Endothelial cell of umbilical vein (primary cell): ENCODE data around the gene CROCC2. TPM values are rescaled to one million over a fixed set of nuclear protein-coding genes. Genes with fewer than 3 reads are reported as not detected.

Source experiments
- BruUV-seq: library from RNA; stranded (reverse); fragments of 400-500 nt; replicated peaks from 2 replicates; lab custom pipeline; 2021; lab: Mats Ljungman, UMichigan
- CTCF ChIA-PET: fragments of 300-600, 350-600 bp; sonication (Branson Sonifier 250); formaldehyde crosslinking; loops from one replicate; lab custom pipeline; 2021; ENCODE audit warnings: antibody characterized with exemption, inconsistent platforms; lab: Charles Lee
- POLR2A ChIA-PET: fragments of 300-600, 350-600 bp; sonication (Branson Sonifier 250); formaldehyde crosslinking; loops from one replicate; lab custom pipeline; 2021; ENCODE audit warnings: antibody characterized with exemption, inconsistent platforms; lab: Charles Lee
- DNase-seq: peaks from one replicate; pipeline ENCODE4 v3.0.0-alpha.2; 2011; ENCODE audit warnings: low read depth, low spot score
- FAIRE-seq: peaks from 2 replicates; lab custom pipeline; 2011; peaks lifted over from hg19 to GRCh38; lab: Jason Lieb, UNC
- H2AFZ ChIP-seq: 2 replicates; pipeline ENCODE4 v1.6.0; 2012; ENCODE audit warnings: low read depth, low read length, control low read depth, inconsistent platforms
- H3K27ac ChIP-seq: 2 replicates; pipeline ENCODE4 v1.5.1; 2011; ENCODE audit warnings: low read depth, mild to moderate bottlenecking, control low read depth, low read length, moderate library complexity; ENCODE audit not compliant: insufficient read depth
- H3K27me3 ChIP-seq, 2 experiments: 2 replicates each; pipeline versions ENCODE4 v1.6.0 to v1.6.1; 2011; ENCODE audit warnings: low read length in 2 of 2, mixed read lengths in 1 of 2; ENCODE audit not compliant: control insufficient read depth in 2 of 2, insufficient read depth in 2 of 2
- H3K36me3 ChIP-seq, 2 experiments: 2 replicates in 1 of 2; 3 replicates in 1 of 2; pipeline ENCODE4 v1.5.1; 2011; ENCODE audit warnings: low read length in 2 of 2, mild to moderate bottlenecking in 1 of 2, moderate library complexity in 1 of 2; ENCODE audit not compliant: control insufficient read depth in 2 of 2, insufficient read depth in 2 of 2; ENCODE audit errors: extremely low read depth in 1 of 2
- H3K4me1 ChIP-seq: 3 replicates; pipeline ENCODE4 v1.5.1; 2011; ENCODE audit warnings: mild to moderate bottlenecking, low read length; ENCODE audit not compliant: control insufficient read depth, insufficient read depth; ENCODE audit errors: extremely low read depth
- H3K4me2 ChIP-seq: 2 replicates; pipeline ENCODE4 v1.6.1; 2011; ENCODE audit warnings: low read length, control low read depth, mixed read lengths; ENCODE audit not compliant: insufficient read depth
- H3K4me3 ChIP-seq, 3 experiments: fragments of 200-600 bp in 1 of 3; sonication (generic), shearing (Covaris generic) in 1 of 3; replicated peaks in 1 of 3; 2 replicates each; pipeline ENCODE4 v1.5.1; 2011 to 2016; ENCODE audit warnings: control low read depth in 3 of 3, low read length in 3 of 3, mild to moderate bottlenecking in 2 of 3, inconsistent platforms in 1 of 3, low read depth in 1 of 3, moderate library complexity in 1 of 3; ENCODE audit not compliant: insufficient read depth in 1 of 3
- H3K79me2 ChIP-seq: 2 replicates; pipeline ENCODE4 v1.6.0; 2012; ENCODE audit warnings: low read length, inconsistent platforms; ENCODE audit not compliant: control insufficient read depth, insufficient read depth
- H3K9ac ChIP-seq: replicated peaks from 2 replicates; pipeline ENCODE3; 2011; ENCODE audit warnings: low read length, control low read depth; ENCODE audit not compliant: insufficient read depth; ENCODE audit errors: extremely low read depth
- H3K9me1 ChIP-seq: replicated peaks from 3 replicates; pipeline ENCODE4 v1.6.0; 2011; ENCODE audit warnings: mild to moderate bottlenecking, low read length; ENCODE audit not compliant: control insufficient read depth, insufficient read depth; ENCODE audit errors: extremely low read depth
- H3K9me3 ChIP-seq: replicated peaks from 2 replicates; pipeline ENCODE4 v1.5.1; 2012; ENCODE audit warnings: low read length, inconsistent platforms; ENCODE audit not compliant: control insufficient read depth, insufficient read depth
- H4K20me1 ChIP-seq: replicated peaks from 2 replicates; pipeline ENCODE3; 2011; ENCODE audit warnings: mild to moderate bottlenecking, low read length; ENCODE audit not compliant: control insufficient read depth, insufficient read depth; ENCODE audit errors: extremely low read depth
- CTCF ChIP-seq, 2 donors: IDR thresholded peaks; 1 replicate in 1 of 2; 2 replicates in 1 of 2; pipeline ENCODE4 v1.5.1; 2011; ENCODE audit warnings: low read length in 2 of 2, mild to moderate bottlenecking in 2 of 2, moderate library complexity in 2 of 2, control low read depth in 1 of 2, inconsistent platforms in 1 of 2, low read depth in 1 of 2; ENCODE audit not compliant: insufficient read depth in 1 of 2; ENCODE audit errors: extremely low read depth in 1 of 2
- EZH2 ChIP-seq: IDR thresholded peaks from 2 replicates; pipeline ENCODE4 v1.6.1; 2012; ENCODE audit warnings: borderline replicate concordance, low read depth, mild to moderate bottlenecking, moderate library complexity, low read length, inconsistent platforms; ENCODE audit not compliant: severe bottlenecking
- FOS ChIP-seq: IDR thresholded peaks from 2 replicates; pipeline ENCODE4 v1.6.1; 2011; ENCODE audit warnings: mild to moderate bottlenecking, low read length, moderate library complexity, borderline replicate concordance; ENCODE audit not compliant: insufficient read depth
- GATA2 ChIP-seq: IDR thresholded peaks from 2 replicates; pipeline ENCODE4 v1.7.0; 2011; ENCODE audit warnings: low read depth, mild to moderate bottlenecking, moderate library complexity, mixed read lengths, low read length; ENCODE audit not compliant: insufficient read length, insufficient read depth
- JUN ChIP-seq: IDR thresholded peaks from 2 replicates; pipeline ENCODE4 v1.6.1; 2011; ENCODE audit warnings: borderline replicate concordance, low read depth; ENCODE audit not compliant: insufficient read length, insufficient read depth
- MAX ChIP-seq: IDR thresholded peaks from 2 replicates; pipeline ENCODE4 v1.6.1; 2011; ENCODE audit not compliant: insufficient read depth, insufficient read length
- MYC ChIP-seq: IDR thresholded peaks from one replicate; pipeline ENCODE4 v1.6.1; 2011; ENCODE audit warnings: mild to moderate bottlenecking, low read depth, low read length
- POLR2A ChIP-seq: IDR thresholded peaks from 2 replicates; pipeline ENCODE4 v1.6.1; 2012; ENCODE audit warnings: low read depth, mild to moderate bottlenecking, control low read depth, low read length
- POLR2AphosphoS5 ChIP-seq: IDR thresholded peaks from 2 replicates; pipeline ENCODE4 v1.6.1; 2012; ENCODE audit warnings: low read depth, mild to moderate bottlenecking, control low read depth, low read length, moderate library complexity; ENCODE audit not compliant: insufficient read depth
- dilution Hi-C: fragments of 300-500 bp; cut with MboI; formaldehyde crosslinking; loops from one replicate; pipeline ENCODE4 v1.15.0; 2019; ENCODE audit warnings: low sequenced_read_pairs; ENCODE audit not compliant: extremely low pct_ligation_motif_present
- intact Hi-C: fragments of 100-400 bp; cut with micrococcal nuclease; formaldehyde crosslinking; loops from one replicate; pipeline ENCODE4 v1.10.0; 2022
- polyA plus RNA-seq, 4 experiments: library from polyadenylated mRNA; depleted of rRNA in 3 of 4; stranded (reverse) in 3 of 4; unstranded in 1 of 4; fragments of >200 nt; gene quantifications; 2 replicates each; pipeline versions ENCODE4 v1.2.1 to v1.2.3, GENCODE V29; 2011 to 2012; ENCODE audit warnings: missing spikeins in 1 of 4
- total RNA-seq: library from RNA; stranded (reverse); gene quantifications from 2 replicates; pipeline ENCODE4 v1.2.3, GENCODE V29; 2021

The CROCC2 gene
- total and polyA plus RNA-seq, 2 donors (not counting 3 experiments of a cell fraction or from before 2014, with no cell fraction given): not detected

- Histone ChIP-seq H4K20me1 (no peaks in the 10 kb centered on the region), H3K27me3 (no peaks in the 10 kb centered on the region), H3K79me2 (peaks cover 2% of the 10 kb centered on the region), H3K9me1 (no peaks in the 10 kb centered on the region), H3K4me3 (no peak overlapping the region), H3K4me2 (no peak overlapping the region), H3K4me1 (peaks cover 10% of the 10 kb centered on the region), H3K27ac (no peak overlapping the region), H3K9me3 (no peaks in the 10 kb centered on the region), H3K36me3 (no peaks in the 10 kb centered on the region), H3K9ac (no peak overlapping the region), H2AFZ (no peak overlapping the region)
- intact Hi-C loops (no loop called here), dilution Hi-C loops (no loop called here)
- ChIA-PET POLR2A (no interaction called here), CTCF (no interaction called here)
- no peak for DNase-seq
- FAIRE-seq: no peak
- BruUV-seq: no TSS peak
- TF ChIP-seq MYC: no peak
These were observed 108.6 kb downstream of the CROCC2 start for GRCh38 chr2:241014764-241015163.

GRCh38 chr2:241015439-241015838, 109.3 kb downstream of the CROCC2 start:
- intact Hi-C loops: no loop called here
- dilution Hi-C loops: no loop called here
- H2AFZ ChIP-seq: no peak overlapping the region
- H3K79me2 ChIP-seq: peaks cover 2% of the 10 kb centered on the region
- CTCF ChIA-PET: no interaction called here
- H4K20me1 ChIP-seq: no peaks in the 10 kb centered on the region
- DNase-seq: no peak
- POLR2A ChIA-PET: no interaction called here
- H3K9me3 ChIP-seq: no peaks in the 10 kb centered on the region
- no peaks in the 10 kb centered on the region for H3K36me3 ChIP-seq
- no peak overlapping the region for H3K27ac ChIP-seq
- H3K4me1 ChIP-seq: peaks cover 4% of the 10 kb centered on the region
- no peak overlapping the region for H3K4me3 ChIP-seq
- no peak for FAIRE-seq
- TF ChIP-seq POLR2A: no peak
- TF ChIP-seq JUN: no peak
- TF ChIP-seq EZH2: no peak
- TF ChIP-seq MYC: no peak
- TF ChIP-seq CTCF (IDR thresholded peaks at IDR 0.05; ENCODE audit: extremely low read depth in 1 of 2, insufficient read depth in 1 of 2, low read depth in 1 of 2, low read length in 2 of 2): no peak
- TF ChIP-seq POLR2AphosphoS5: no peak
- no peak for TF ChIP-seq MAX
- no peak for TF ChIP-seq GATA2
- TF ChIP-seq FOS: no peak
- H3K27me3 ChIP-seq: no peaks in the 10 kb centered on the region
- H3K9ac ChIP-seq: no peak overlapping the region
- no TSS peak for BruUV-seq
- H3K4me2 ChIP-seq: no peak overlapping the region
- no peaks in the 10 kb centered on the region for H3K9me1 ChIP-seq
